ENCODE data around the gene AADACL2. TPM values are rescaled to one million over a fixed set of nuclear protein-coding genes. Genes with fewer than 3 reads are reported as not detected.

The AADACL2 gene
- total and polyA plus RNA-seq, 2 experiments from 2014 or later, result not detected

DNA sequence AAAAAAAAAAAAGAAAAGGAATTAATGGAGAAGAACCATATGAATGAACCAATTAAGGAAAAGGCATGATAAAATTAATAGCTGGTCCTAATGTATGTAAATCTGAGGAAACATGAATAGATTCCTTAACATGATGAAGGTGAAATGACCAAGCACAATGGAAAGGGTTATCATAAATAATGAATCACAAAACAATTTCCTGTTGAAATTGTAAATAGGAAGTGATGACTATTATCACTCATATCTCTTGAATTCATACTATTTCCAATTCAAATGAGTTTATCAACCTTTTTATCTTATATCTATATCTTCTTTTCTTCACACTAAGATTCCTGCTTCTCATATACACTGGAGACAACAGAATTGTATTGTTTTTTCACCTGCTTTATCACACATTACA lies 32.0 kb downstream of the AADACL2 start:
- no peaks in the 10 kb centered on the region for H3K4me1 ChIP-seq (ENCODE audit: low read depth)
- no peak overlapping the region for H3K27ac ChIP-seq
- TF ChIP-seq, protein P1, sequence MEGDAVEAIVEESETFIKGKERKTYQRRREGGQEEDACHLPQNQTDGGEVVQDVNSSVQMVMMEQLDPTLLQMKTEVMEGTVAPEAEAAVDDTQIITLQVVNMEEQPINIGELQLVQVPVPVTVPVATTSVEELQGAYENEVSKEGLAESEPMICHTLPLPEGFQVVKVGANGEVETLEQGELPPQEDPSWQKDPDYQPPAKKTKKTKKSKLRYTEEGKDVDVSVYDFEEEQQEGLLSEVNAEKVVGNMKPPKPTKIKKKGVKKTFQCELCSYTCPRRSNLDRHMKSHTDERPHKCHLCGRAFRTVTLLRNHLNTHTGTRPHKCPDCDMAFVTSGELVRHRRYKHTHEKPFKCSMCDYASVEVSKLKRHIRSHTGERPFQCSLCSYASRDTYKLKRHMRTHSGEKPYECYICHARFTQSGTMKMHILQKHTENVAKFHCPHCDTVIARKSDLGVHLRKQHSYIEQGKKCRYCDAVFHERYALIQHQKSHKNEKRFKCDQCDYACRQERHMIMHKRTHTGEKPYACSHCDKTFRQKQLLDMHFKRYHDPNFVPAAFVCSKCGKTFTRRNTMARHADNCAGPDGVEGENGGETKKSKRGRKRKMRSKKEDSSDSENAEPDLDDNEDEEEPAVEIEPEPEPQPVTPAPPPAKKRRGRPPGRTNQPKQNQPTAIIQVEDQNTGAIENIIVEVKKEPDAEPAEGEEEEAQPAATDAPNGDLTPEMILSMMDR (IDR thresholded peaks at IDR 0.05; ENCODE audit: low read depth, low read length), result no peak

DNA sequence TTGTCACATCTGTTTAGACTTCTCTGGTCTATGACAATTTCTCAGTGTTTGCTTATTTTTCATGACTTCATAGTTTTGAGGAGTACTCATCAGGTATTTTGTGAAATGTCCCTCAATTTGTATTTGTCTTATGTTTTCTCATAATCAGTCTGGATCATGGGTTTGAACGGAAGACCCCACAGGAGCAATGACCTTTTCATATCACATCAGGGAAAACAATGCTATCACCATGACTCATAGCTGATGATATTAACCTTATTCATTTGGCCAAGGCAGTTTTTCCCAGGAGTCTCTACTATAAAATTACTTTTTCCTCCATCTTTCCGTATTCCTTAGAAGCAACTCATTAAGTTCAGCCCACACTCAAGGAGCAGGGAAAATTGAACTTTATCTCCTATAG lies 32.7 kb downstream of the AADACL2 start:
- no peak overlapping the region for H3K4me3 ChIP-seq
- peak in 1 of 2 donors; percentile 56 for DNase-seq (ENCODE audit: low read depth in 1 of 2, low spot score in 1 of 2)
- H3K4me1 ChIP-seq (ENCODE audit: low read depth), result no peaks in the 10 kb centered on the region
- TF ChIP-seq, protein P1 (IDR thresholded peaks at IDR 0.05; ENCODE audit: low read depth, low read length), result no peak
- H3K27me3 ChIP-seq, result no peaks in the 10 kb centered on the region
- H3K9me3 ChIP-seq (ENCODE audit: low read depth), result no peaks in the 10 kb centered on the region
- no peaks in the 10 kb centered on the region for H3K36me3 ChIP-seq
- no peak overlapping the region for H3K27ac ChIP-seq

More for the DNA sequence above, 32.0 kb downstream of the AADACL2 start:
- no peaks in the 10 kb centered on the region for H3K36me3 ChIP-seq
- no peaks in the 10 kb centered on the region for H3K9me3 ChIP-seq (ENCODE audit: low read depth)
- H3K4me3 ChIP-seq, result no peak overlapping the region
- H3K27me3 ChIP-seq, result no peaks in the 10 kb centered on the region
- DNase-seq (ENCODE audit: low read depth in 1 of 2, low spot score in 1 of 2), result no peak

DNA sequence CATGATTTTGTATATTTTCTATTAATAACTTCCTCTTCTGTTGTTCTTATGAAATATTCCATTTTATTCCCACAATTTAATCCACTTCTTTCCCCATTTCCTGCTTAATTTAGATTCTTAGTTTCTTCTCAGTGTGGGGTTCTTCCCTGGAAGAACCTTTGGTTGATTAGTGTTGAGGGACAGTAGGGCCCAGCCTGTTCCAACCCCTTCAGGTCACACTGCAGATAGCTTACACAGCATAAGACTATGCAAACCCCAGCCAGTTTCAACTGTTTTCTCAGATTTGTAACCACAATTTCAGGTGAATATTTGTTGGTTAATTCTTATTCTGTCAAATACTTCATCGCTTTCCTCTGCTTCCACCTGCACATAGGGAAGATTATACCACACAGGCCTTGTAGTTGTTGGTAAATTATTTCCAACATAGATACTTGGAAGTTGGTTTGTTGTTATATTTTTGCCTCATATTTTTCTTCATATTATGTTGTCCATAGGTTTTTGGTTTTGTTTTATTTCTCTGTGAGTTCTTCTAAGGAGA lies 34.7 kb downstream of the AADACL2 start:
- TF ChIP-seq, protein P1 (IDR thresholded peaks at IDR 0.05; ENCODE audit: low read depth, low read length), result no peak
- Histone ChIP-seq H3K9me3 (ENCODE audit: low read depth) (no peaks in the 10 kb centered on the region), H3K27me3 (no peaks in the 10 kb centered on the region), H3K36me3 (no peaks in the 10 kb centered on the region), H3K4me3 (no peak overlapping the region), H3K27ac (no peak overlapping the region), H3K4me1 (ENCODE audit: low read depth) (no peaks in the 10 kb centered on the region)
- no peak for DNase-seq (ENCODE audit: low read depth in 1 of 2, low spot score in 1 of 2)

DNA sequence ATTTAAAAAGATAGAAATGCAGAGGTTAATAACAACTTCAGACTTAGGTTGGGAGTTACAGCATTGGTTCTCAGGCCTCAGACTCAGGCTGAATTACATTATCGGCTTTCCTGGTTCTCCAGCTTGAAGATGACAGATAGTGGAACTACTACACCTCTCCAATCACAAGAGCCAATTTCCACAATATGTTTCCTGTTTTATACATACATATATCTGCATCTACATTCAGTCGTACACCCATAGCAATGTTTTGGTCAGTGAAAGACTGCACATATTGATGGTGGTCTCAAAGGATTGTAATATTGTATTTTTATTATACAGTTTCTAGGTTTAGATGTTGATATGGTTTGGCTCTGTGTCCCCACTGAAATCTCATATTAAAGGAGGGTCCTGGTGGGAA lies 35.4 kb downstream of the AADACL2 start:
- Histone ChIP-seq H3K27me3 (no peaks in the 10 kb centered on the region), H3K9me3 (ENCODE audit: low read depth) (no peaks in the 10 kb centered on the region), H3K4me3 (no peak overlapping the region), H3K27ac (no peak overlapping the region), H3K4me1 (ENCODE audit: low read depth) (no peaks in the 10 kb centered on the region), H3K36me3 (no peaks in the 10 kb centered on the region)
- TF ChIP-seq, protein P1 (IDR thresholded peaks at IDR 0.05; ENCODE audit: low read depth, low read length), result no peak
- no peak for DNase-seq (ENCODE audit: low read depth in 1 of 2, low spot score in 1 of 2)

DNA sequence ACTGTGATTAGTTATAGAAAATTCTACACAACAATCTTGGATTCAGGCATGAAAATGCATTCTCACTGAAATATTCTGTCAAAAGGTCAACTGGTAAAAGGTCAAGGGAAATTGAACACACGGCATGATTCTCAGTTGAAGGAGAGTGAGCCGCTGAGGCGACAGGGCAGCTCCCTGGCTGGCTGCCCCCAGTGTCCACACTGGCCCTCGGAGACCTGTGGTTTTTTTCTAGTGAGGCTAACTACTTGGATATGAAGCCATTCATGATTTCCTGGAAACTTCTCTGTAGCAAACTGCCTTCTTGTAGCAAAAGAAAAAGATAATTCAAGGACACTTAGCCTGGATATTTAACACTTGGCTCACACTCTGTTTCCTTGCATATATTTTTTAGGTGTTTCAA lies 37.2 kb downstream of the AADACL2 start:
- H3K4me1 ChIP-seq (ENCODE audit: low read depth), result no peaks in the 10 kb centered on the region
- peak in 1 of 2 donors; percentile 89 for DNase-seq (ENCODE audit: low read depth in 1 of 2, low spot score in 1 of 2)
- H3K36me3 ChIP-seq, result no peaks in the 10 kb centered on the region
- H3K4me3 ChIP-seq, result no peak overlapping the region
- TF ChIP-seq, protein P1 (IDR thresholded peaks at IDR 0.05; ENCODE audit: low read depth, low read length), result no peak
- H3K27ac ChIP-seq, result no peak overlapping the region
- H3K27me3 ChIP-seq, result no peaks in the 10 kb centered on the region
- H3K9me3 ChIP-seq (ENCODE audit: low read depth), result no peaks in the 10 kb centered on the region
